Natural killer cell treated with Interleukin-12 subunit alpha and Interleukin-12 subunit beta and Interleukin-15 and Interleukin-18, amount 100 ng/mL, for 72 hours (primary cell): ENCODE data around the gene CYP4A22. TPM values are rescaled to one million over a fixed set of nuclear protein-coding genes. Genes with fewer than 3 reads are reported as not detected.
A peak's percentile ranks its signal among the peaks of the same experiment; 100 is the strongest.

ENCODE experiments used
- ATAC-seq, 2 donors: fragments of 150-1000 bp; cut with Tn5 transposase in 1 of 2; sonication (Bioruptor Pico), chemical (Tn5 transposase) in 1 of 2; 2 replicates each; pipeline ENCODE4 v1.10.0; 2021
- DNase-seq: peaks from one replicate; pipeline ENCODE4 v3.0.0; 2022; ENCODE audit warnings: low spot score
- H3K27ac Mint-ChIP-seq, 2 donors: 1 replicate in 1 of 2; 2 replicates in 1 of 2; pipeline ENCODE4 v1.8.0; 2022; ENCODE audit warnings: mixed read lengths in 2 of 2, mild to moderate bottlenecking in 1 of 2, moderate library complexity in 1 of 2
- H3K27me3 Mint-ChIP-seq, 2 donors: 1 replicate in 1 of 2; 2 replicates in 1 of 2; pipeline ENCODE4 v1.8.0; 2022; ENCODE audit warnings: mixed read lengths in 2 of 2
- H3K36me3 Mint-ChIP-seq: one replicate; pipeline ENCODE4 v1.8.0; 2022; ENCODE audit warnings: mixed read lengths
- H3K4me1 Mint-ChIP-seq, 2 donors: 1 replicate in 1 of 2; 2 replicates in 1 of 2; pipeline ENCODE4 v1.8.0; 2022; ENCODE audit warnings: low read depth in 2 of 2, mixed read lengths in 2 of 2, mild to moderate bottlenecking in 1 of 2
- H3K4me3 Mint-ChIP-seq: one replicate; pipeline ENCODE4 v1.8.0; 2022; ENCODE audit warnings: mixed read lengths
- H3K9me3 Mint-ChIP-seq: 2 replicates; pipeline ENCODE4 v1.8.0; 2022; ENCODE audit warnings: mixed read lengths
- total RNA-seq, 2 donors: library from RNA; stranded (reverse); gene quantifications; one replicate each; pipeline ENCODE4 v1.2.3, GENCODE V29; 2022

Gene CYP4A22
- total RNA-seq, 2 donors from 2014 or later: not detected

- no peak overlapping the region for H3K27ac Mint-ChIP-seq
- ATAC-seq: no peak
- no peak overlapping the region for H3K4me3 Mint-ChIP-seq
- no peak for DNase-seq
- H3K27me3 Mint-ChIP-seq: peaks cover 18 to 26% of the 10 kb centered on the region in 2 donors
- H3K36me3 Mint-ChIP-seq: no peaks in the 10 kb centered on the region
- H3K4me1 Mint-ChIP-seq: peaks cover 10 to 12% of the 10 kb centered on the region in 2 donors
- no peaks in the 10 kb centered on the region for H3K9me3 Mint-ChIP-seq
Observed at GRCh38 chr1:47183308-47184089, 46.3 kb downstream of the CYP4A22 start.

GRCh38 chr1:47184090-47184821 lies 47.0 kb downstream of the CYP4A22 start:
- ATAC-seq (no peak), DNase-seq (no peak)
- no peak overlapping the region for H3K27ac Mint-ChIP-seq
- H3K9me3 Mint-ChIP-seq: no peaks in the 10 kb centered on the region
- H3K36me3 Mint-ChIP-seq: no peaks in the 10 kb centered on the region
- H3K4me1 Mint-ChIP-seq: peaks cover 6% of the 10 kb centered on the region in 2 donors
- no peak overlapping the region for H3K4me3 Mint-ChIP-seq
- peaks cover 13 to 18% of the 10 kb centered on the region in 2 donors for H3K27me3 Mint-ChIP-seq

- Mint-ChIP-seq H3K4me1 (peaks cover 0 to 3% of the 10 kb centered on the region in 2 donors), H3K27ac (no peak overlapping the region), H3K9me3 (no peaks in the 10 kb centered on the region), H3K27me3 (peaks cover 10% of the 10 kb centered on the region in 2 donors), H3K36me3 (no peaks in the 10 kb centered on the region), H3K4me3 (no peak overlapping the region)
- DNase-seq: no peak
- ATAC-seq: no peak
Observed at GRCh38 chr1:47184822-47185677, 47.8 kb downstream of the CYP4A22 start.

- no peaks in the 10 kb centered on the region for H3K36me3 Mint-ChIP-seq
- DNase-seq (no peak), ATAC-seq (no peak)
- no peak overlapping the region for H3K27ac Mint-ChIP-seq
- H3K4me1 Mint-ChIP-seq: peaks cover 0 to 7% of the 10 kb centered on the region in 2 donors
- no peaks in the 10 kb centered on the region for H3K9me3 Mint-ChIP-seq
- H3K4me3 Mint-ChIP-seq: no peak overlapping the region
- H3K27me3 Mint-ChIP-seq: peaks cover 0 to 2% of the 10 kb centered on the region in 2 donors
Observed at GRCh38 chr1:47186267-47187185, 49.3 kb downstream of the CYP4A22 start.

GRCh38 chr1:47187231-47187925 lies 50.1 kb downstream of the CYP4A22 start:
- Mint-ChIP-seq H3K9me3 (no peaks in the 10 kb centered on the region), H3K27ac (no peak overlapping the region), H3K36me3 (no peaks in the 10 kb centered on the region), H3K4me3 (no peak overlapping the region), H3K27me3 (no peaks in the 10 kb centered on the region), H3K4me1 (peaks cover 0 to 7% of the 10 kb centered on the region in 2 donors)
- ATAC-seq: no peak
- DNase-seq: no peak

GRCh38 chr1:47187926-47188250 lies 50.6 kb downstream of the CYP4A22 start:
- ATAC-seq: no peak
- DNase-seq: no peak
- H3K9me3 Mint-ChIP-seq: no peaks in the 10 kb centered on the region
- H3K4me1 Mint-ChIP-seq: peaks cover 0 to 9% of the 10 kb centered on the region in 2 donors
- H3K27me3 Mint-ChIP-seq: peaks cover 0 to 2% of the 10 kb centered on the region in 2 donors
- no peak overlapping the region for H3K4me3 Mint-ChIP-seq
- H3K27ac Mint-ChIP-seq: peak overlapping the region in 1 of 2 donors; percentile 39
- H3K36me3 Mint-ChIP-seq: no peaks in the 10 kb centered on the region

- Mint-ChIP-seq H3K4me3 (no peak overlapping the region), H3K4me1 (peaks cover 0 to 10% of the 10 kb centered on the region in 2 donors), H3K27me3 (peaks cover 5 to 7% of the 10 kb centered on the region in 2 donors), H3K27ac (no peak overlapping the region), H3K36me3 (no peaks in the 10 kb centered on the region), H3K9me3 (no peaks in the 10 kb centered on the region)
- no peak for ATAC-seq
- DNase-seq: no peak
Observed at GRCh38 chr1:47188791-47189785, 51.8 kb downstream of the CYP4A22 start.

- H3K36me3 Mint-ChIP-seq: no peaks in the 10 kb centered on the region
- H3K9me3 Mint-ChIP-seq: no peaks in the 10 kb centered on the region
- H3K4me1 Mint-ChIP-seq: peaks cover 0 to 8% of the 10 kb centered on the region in 2 donors
- DNase-seq (no peak), ATAC-seq (no peak)
- H3K4me3 Mint-ChIP-seq: no peak within 1 kb of the TSS
- no peak within 1 kb of the TSS for H3K27ac Mint-ChIP-seq
- peaks cover 8% of the 10 kb centered on the region in 2 donors for H3K27me3 Mint-ChIP-seq
Observed at GRCh38 chr1:47189844-47190508, 52.7 kb downstream of the CYP4A22 start, which contains the start of gene PDZK1IP1. TSS of gene PDZK1IP1 (minus strand) at chr1:47190036. CDS start at chr1:47189932, 104 bp downstream.

- peaks cover 8% of the 10 kb centered on the region in 2 donors for H3K27me3 Mint-ChIP-seq
- no peak for ATAC-seq
Observed at GRCh38 chr1:47190509-47190855, 53.2 kb downstream of the CYP4A22 start.

GRCh38 chr1:47190857-47191256 lies 53.6 kb downstream of the CYP4A22 start:
- no peaks in the 10 kb centered on the region for H3K36me3 Mint-ChIP-seq
- ATAC-seq: no peak
- peaks cover 0 to 7% of the 10 kb centered on the region in 2 donors for H3K4me1 Mint-ChIP-seq
- H3K27me3 Mint-ChIP-seq: peaks cover 8% of the 10 kb centered on the region in 2 donors
- DNase-seq: no peak
- H3K9me3 Mint-ChIP-seq: no peaks in the 10 kb centered on the region
- H3K4me3 Mint-ChIP-seq: no peak overlapping the region
- no peak overlapping the region for H3K27ac Mint-ChIP-seq

More at GRCh38 chr1:47190509-47190855, 53.2 kb downstream of the CYP4A22 start:
- no peak for DNase-seq
- H3K36me3 Mint-ChIP-seq: no peaks in the 10 kb centered on the region
- H3K4me1 Mint-ChIP-seq: peaks cover 0 to 7% of the 10 kb centered on the region in 2 donors
- H3K27ac Mint-ChIP-seq: no peak overlapping the region
- no peak overlapping the region for H3K4me3 Mint-ChIP-seq
- H3K9me3 Mint-ChIP-seq: no peaks in the 10 kb centered on the region

- ATAC-seq: no peak
- peaks cover 0 to 7% of the 10 kb centered on the region in 2 donors for H3K4me1 Mint-ChIP-seq
- no peaks in the 10 kb centered on the region for H3K9me3 Mint-ChIP-seq
- peaks cover 8% of the 10 kb centered on the region in 2 donors for H3K27me3 Mint-ChIP-seq
- H3K36me3 Mint-ChIP-seq: no peaks in the 10 kb centered on the region
- no peak overlapping the region for H3K4me3 Mint-ChIP-seq
- DNase-seq: no peak
- no peak overlapping the region for H3K27ac Mint-ChIP-seq
Observed at GRCh38 chr1:47191940-47192457, 54.8 kb downstream of the CYP4A22 start.
